HepG2 (cell line): ENCODE data around the gene CAMSAP2. TPM values are rescaled to one million over a fixed set of nuclear protein-coding genes. Genes with fewer than 3 reads are reported as not detected.

Experiments
- BCL6 ChIP-seq: IDR thresholded peaks from 2 replicates; pipeline ENCODE4 v1.6.1; 2016; ENCODE audit warnings: missing genetic modification reagents, missing compliant biosample characterization
- BHLHE40 ChIP-seq: IDR thresholded peaks from 2 replicates; pipeline ENCODE4 v1.6.1; 2011; ENCODE audit warnings: low read length, improper control_type of control experiment
- CC2D1A ChIP-seq: sonication (generic); formaldehyde crosslinking; IDR thresholded peaks from 2 replicates; pipeline ENCODE4 v1.8.1; 2023; ENCODE audit warnings: mild to moderate bottlenecking, missing genetic modification reagents
- ESRRA ChIP-seq: sonication (generic); formaldehyde crosslinking; IDR thresholded peaks from 2 replicates; pipeline ENCODE4 v1.5.1; 2020; ENCODE audit warnings: mild to moderate bottlenecking, low read depth, missing genetic modification reagents
- FOXJ3 ChIP-seq: sonication (generic); formaldehyde crosslinking; IDR thresholded peaks from 2 replicates; pipeline ENCODE4 v1.4.0; 2020; ENCODE audit warnings: missing genetic modification reagents, mild to moderate bottlenecking, borderline replicate concordance
- GABPB1 ChIP-seq: IDR thresholded peaks from 2 replicates; pipeline ENCODE4 v1.6.1; 2016; ENCODE audit warnings: mild to moderate bottlenecking, missing genetic modification reagents, moderate library complexity, missing compliant biosample characterization
- GATA4 ChIP-seq: sonication (generic); IDR thresholded peaks from 2 replicates; pipeline ENCODE4 v1.6.1; 2016; ENCODE audit warnings: antibody characterized with exemption, low read depth, borderline replicate concordance
- HMG20A ChIP-seq: IDR thresholded peaks from 2 replicates; pipeline ENCODE4 v1.6.1; 2016; ENCODE audit warnings: borderline replicate concordance
- JUN ChIP-seq: sonication (generic); formaldehyde crosslinking; IDR thresholded peaks from 2 replicates; pipeline ENCODE4 v1.4.0; 2020; ENCODE audit warnings: mild to moderate bottlenecking, missing genetic modification reagents
- MTA3 ChIP-seq: sonication (generic); formaldehyde crosslinking; IDR thresholded peaks from 2 replicates; pipeline ENCODE4 v1.4.0; 2020; ENCODE audit warnings: missing genetic modification reagents
- MXD1 ChIP-seq: sonication (generic); formaldehyde crosslinking; IDR thresholded peaks from 2 replicates; pipeline ENCODE4 v1.4.0; 2020; ENCODE audit warnings: mild to moderate bottlenecking, missing genetic modification reagents
- MYNN ChIP-seq: sonication (generic); formaldehyde crosslinking; IDR thresholded peaks from 2 replicates; pipeline ENCODE4 v1.4.0; 2020; ENCODE audit warnings: mild to moderate bottlenecking, low read depth, missing genetic modification reagents
- NR2F6 ChIP-seq, 2 experiments: IDR thresholded peaks; 2 replicates each; pipeline ENCODE4 v1.6.1; 2016; ENCODE audit warnings: antibody characterized with exemption in 1 of 2, mild to moderate bottlenecking in 1 of 2
- NR3C1 ChIP-seq: sonication (generic); formaldehyde crosslinking; IDR thresholded peaks from 2 replicates; pipeline ENCODE4 v1.4.0; 2020; ENCODE audit warnings: missing genetic modification reagents
- REL ChIP-seq: sonication (generic); formaldehyde crosslinking; conservative IDR thresholded peaks from 2 replicates; pipeline ENCODE4 v1.8.0; 2022; ENCODE audit warnings: mild to moderate bottlenecking, missing genetic modification reagents, moderate library complexity
- TAF1 ChIP-seq: sonication (generic); formaldehyde crosslinking; IDR thresholded peaks from 2 replicates; pipeline ENCODE4 v1.4.0; 2020; ENCODE audit warnings: missing genetic modification reagents
- ZBTB49 ChIP-seq: sonication (generic); formaldehyde crosslinking; IDR thresholded peaks from 2 replicates; pipeline ENCODE4 v1.4.0; 2020; ENCODE audit warnings: missing genetic modification reagents, borderline replicate concordance
- ZNF205 ChIP-seq: IDR thresholded peaks from 2 replicates; pipeline ENCODE4 v1.6.1; 2018; ENCODE audit warnings: missing biosample characterization, missing genetic modification reagents
- ZNF530 ChIP-seq: sonication (generic); formaldehyde crosslinking; IDR thresholded peaks from 2 replicates; pipeline ENCODE4 v1.5.0; 2020; ENCODE audit warnings: low read depth, mild to moderate bottlenecking, missing genetic modification reagents
- ZNF782 ChIP-seq: sonication (generic); formaldehyde crosslinking; IDR thresholded peaks from 2 replicates; pipeline ENCODE4 v1.4.0; 2020; ENCODE audit warnings: missing genetic modification reagents, mild to moderate bottlenecking, borderline replicate concordance
- ZNF850 ChIP-seq: sonication (generic); formaldehyde crosslinking; conservative IDR thresholded peaks from 2 replicates; pipeline ENCODE4 v1.9.0; 2021; ENCODE audit warnings: mild to moderate bottlenecking, missing genetic modification reagents
- ZSCAN20 ChIP-seq: sonication (generic); formaldehyde crosslinking; IDR thresholded peaks from 2 replicates; pipeline ENCODE4 v1.4.0; 2020; ENCODE audit warnings: missing genetic modification reagents, mild to moderate bottlenecking, borderline replicate concordance
- polyA plus RNA-seq, 8 experiments: library from polyadenylated mRNA; depleted of rRNA in 3 of 8; stranded (reverse) in 7 of 8; unstranded in 1 of 8; fragments of >200 nt; fragmentation: Illumina TruSeq in 4 of 8; extraction: Trizol in 4 of 8; gene quantifications; 2 replicates each; pipeline versions ENCODE4 v1.2.1 to v1.2.3, GENCODE V29; 2011 to 2016; ENCODE audit warnings: low read depth in 4 of 8, missing spikeins in 1 of 8, mixed read lengths in 1 of 8; ENCODE audit not compliant: insufficient read depth in 1 of 8
- total RNA-seq, 5 experiments: library from RNA; depleted of rRNA; stranded (reverse); fragments of >200 nt; fragmentation: Illumina TruSeq; extraction: Trizol; gene quantifications; 2 replicates each; pipeline ENCODE4 v1.2.3, GENCODE V29; 2016; ENCODE audit warnings: low read depth in 1 of 5
- TF ChIP-seq, protein P1 (sequence below): sonication (generic); formaldehyde crosslinking; IDR thresholded peaks from 2 replicates; pipeline ENCODE4 v1.4.0; 2020; ENCODE audit warnings: missing genetic modification reagents
- TF ChIP-seq, protein P2 (sequence below): sonication (generic); formaldehyde crosslinking; IDR thresholded peaks from 2 replicates; pipeline ENCODE4 v1.4.0; 2020; ENCODE audit warnings: missing genetic modification reagents, borderline replicate concordance
- TF ChIP-seq, protein P3 (sequence below): sonication (generic); formaldehyde crosslinking; IDR thresholded peaks from 2 replicates; pipeline ENCODE4 v1.9.0; 2021; ENCODE audit warnings: missing genetic modification reagents, borderline replicate concordance

CAMSAP2 gene
- total and polyA plus RNA-seq, 2 of the 13 experiments (the other 11 are each of a cell fraction or from before 2014, with no cell fraction given) = 3.4 to 8.2 TPM

DNA sequence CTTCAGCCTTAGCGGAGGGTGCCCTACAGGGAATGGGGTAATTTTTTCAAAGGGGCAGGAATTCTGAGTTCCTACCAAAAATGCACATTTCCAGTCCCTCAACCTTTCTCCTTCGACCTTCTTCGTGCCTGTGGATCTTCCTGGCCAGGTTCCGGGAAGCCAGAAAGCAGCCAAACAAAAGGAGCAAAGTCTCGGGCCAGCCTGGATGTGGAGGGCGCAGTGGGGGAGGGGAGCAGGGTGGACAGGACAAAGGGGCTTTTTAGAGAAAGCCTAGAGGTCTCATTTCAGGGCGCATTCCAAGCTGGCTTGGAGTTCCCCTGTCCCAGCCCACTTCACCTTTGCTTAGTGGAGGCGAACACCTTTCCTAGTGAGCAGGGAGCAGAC, 153.1 kb downstream of the CAMSAP2 start (continued):
- TF ChIP-seq, protein P1, sequence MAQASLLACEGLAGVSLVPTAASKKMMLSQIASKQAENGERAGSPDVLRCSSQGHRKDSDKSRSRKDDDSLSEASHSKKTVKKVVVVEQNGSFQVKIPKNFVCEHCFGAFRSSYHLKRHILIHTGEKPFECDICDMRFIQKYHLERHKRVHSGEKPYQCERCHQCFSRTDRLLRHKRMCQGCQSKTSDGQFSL (CRISPR knock-in tag) = no peak
- no peak for TF ChIP-seq JUN (CRISPR knock-in tag)
- no peak for TF ChIP-seq ZNF530 (CRISPR knock-in tag)
- TF ChIP-seq, protein P2, sequence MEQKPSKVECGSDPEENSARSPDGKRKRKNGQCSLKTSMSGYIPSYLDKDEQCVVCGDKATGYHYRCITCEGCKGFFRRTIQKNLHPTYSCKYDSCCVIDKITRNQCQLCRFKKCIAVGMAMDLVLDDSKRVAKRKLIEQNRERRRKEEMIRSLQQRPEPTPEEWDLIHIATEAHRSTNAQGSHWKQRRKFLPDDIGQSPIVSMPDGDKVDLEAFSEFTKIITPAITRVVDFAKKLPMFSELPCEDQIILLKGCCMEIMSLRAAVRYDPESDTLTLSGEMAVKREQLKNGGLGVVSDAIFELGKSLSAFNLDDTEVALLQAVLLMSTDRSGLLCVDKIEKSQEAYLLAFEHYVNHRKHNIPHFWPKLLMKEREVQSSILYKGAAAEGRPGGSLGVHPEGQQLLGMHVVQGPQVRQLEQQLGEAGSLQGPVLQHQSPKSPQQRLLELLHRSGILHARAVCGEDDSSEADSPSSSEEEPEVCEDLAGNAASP (CRISPR knock-in tag) = peak; percentile 64; the same call in 1 of the 2 replicates
- no peak for TF ChIP-seq REL (CRISPR knock-in tag)
- 0 out of 2 replicates have a peak, but pooled peaks have one; percentile 4 for TF ChIP-seq MYNN (CRISPR knock-in tag)
- no peak for TF ChIP-seq CC2D1A
- no peak for TF ChIP-seq ZNF850 (CRISPR knock-in tag)
- TF ChIP-seq BCL6 (CRISPR knock-in tag) = peak; percentile 82
- no peak for TF ChIP-seq MTA3 (CRISPR knock-in tag)
- peak; percentile 35; the same call in 1 of the 2 replicates for TF ChIP-seq MXD1 (CRISPR knock-in tag)
- TF ChIP-seq NR3C1 = no peak
- TF ChIP-seq, protein P3, sequence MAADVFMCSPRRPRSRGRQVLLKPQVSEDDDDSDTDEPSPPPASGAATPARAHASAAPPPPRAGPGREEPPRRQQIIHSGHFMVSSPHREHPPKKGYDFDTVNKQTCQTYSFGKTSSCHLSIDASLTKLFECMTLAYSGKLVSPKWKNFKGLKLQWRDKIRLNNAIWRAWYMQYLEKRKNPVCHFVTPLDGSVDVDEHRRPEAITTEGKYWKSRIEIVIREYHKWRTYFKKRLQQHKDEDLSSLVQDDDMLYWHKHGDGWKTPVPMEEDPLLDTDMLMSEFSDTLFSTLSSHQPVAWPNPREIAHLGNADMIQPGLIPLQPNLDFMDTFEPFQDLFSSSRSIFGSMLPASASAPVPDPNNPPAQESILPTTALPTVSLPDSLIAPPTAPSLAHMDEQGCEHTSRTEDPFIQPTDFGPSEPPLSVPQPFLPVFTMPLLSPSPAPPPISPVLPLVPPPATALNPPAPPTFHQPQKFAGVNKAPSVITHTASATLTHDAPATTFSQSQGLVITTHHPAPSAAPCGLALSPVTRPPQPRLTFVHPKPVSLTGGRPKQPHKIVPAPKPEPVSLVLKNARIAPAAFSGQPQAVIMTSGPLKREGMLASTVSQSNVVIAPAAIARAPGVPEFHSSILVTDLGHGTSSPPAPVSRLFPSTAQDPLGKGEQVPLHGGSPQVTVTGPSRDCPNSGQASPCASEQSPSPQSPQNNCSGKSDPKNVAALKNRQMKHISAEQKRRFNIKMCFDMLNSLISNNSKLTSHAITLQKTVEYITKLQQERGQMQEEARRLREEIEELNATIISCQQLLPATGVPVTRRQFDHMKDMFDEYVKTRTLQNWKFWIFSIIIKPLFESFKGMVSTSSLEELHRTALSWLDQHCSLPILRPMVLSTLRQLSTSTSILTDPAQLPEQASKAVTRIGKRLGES (CRISPR knock-in tag) = peak; percentile 24; the same call in 1 of the 2 replicates
- no peak for TF ChIP-seq GABPB1 (CRISPR knock-in tag)
- peak; percentile 43; the same call in 1 of the 2 replicates for TF ChIP-seq TAF1
- TF ChIP-seq FOXJ3 (CRISPR knock-in tag) = no peak
- no peak for TF ChIP-seq ESRRA (CRISPR knock-in tag)
- TF ChIP-seq BHLHE40 = no peak
- no peak; the same call in 1 of the 2 replicates for TF ChIP-seq ZNF205
- TF ChIP-seq HMG20A = 0 out of 2 replicates have a peak, but pooled peaks have one; percentile 18
- no peak for TF ChIP-seq ZNF782 (CRISPR knock-in tag)
- no peak for TF ChIP-seq ZBTB49 (CRISPR knock-in tag)
- peak; percentile 60; the same call in 1 of the 2 replicates for TF ChIP-seq NR2F6 (IDR thresholded peaks at IDR 0.05)
- peak; percentile 63 for TF ChIP-seq NR2F6 (CRISPR knock-in tag; IDR thresholded peaks at IDR 0.05)
- no peak; the same call in 1 of the 2 replicates for TF ChIP-seq GATA4
- no peak for TF ChIP-seq ZSCAN20
